ENCODE results near the gene ZDHHC16. TPM values are rescaled to one million over a fixed set of nuclear protein-coding genes. Genes with fewer than 3 reads are reported as not detected.
"Not testable (repeated sequence)": the region's sequence is repeated elsewhere in the genome, so short reads cannot be mapped to it uniquely, and the experiment has no call there.

Gene ZDHHC16
- total RNA-seq, 2 experiments from 2014 or later, result 33.1 to 42.4 TPM

DNA sequence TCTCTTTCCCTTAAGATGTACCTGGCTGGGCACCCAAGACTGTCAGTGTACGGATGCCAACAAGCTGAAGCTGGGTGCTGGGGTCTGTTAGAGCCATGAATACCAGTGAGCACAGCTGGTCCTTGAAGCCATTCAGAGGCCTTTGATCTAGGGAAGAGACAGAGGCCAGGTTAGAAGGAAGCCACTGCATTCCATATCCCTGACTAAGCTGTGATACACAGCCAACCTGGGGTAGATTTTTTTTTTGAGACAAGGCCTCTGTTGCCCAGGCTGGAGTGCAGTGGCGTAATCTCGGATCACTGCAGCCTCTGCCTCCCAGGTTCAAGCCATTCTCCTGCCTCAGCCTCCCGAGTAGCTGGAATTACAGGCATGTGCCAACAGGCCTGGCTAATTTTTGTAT, 20.8 kb downstream of the ZDHHC16 start:
- no peaks in the 10 kb centered on the region for H3K9me3 Mint-ChIP-seq (ENCODE audit: low read depth)
- no peak overlapping the region for H3K27ac Mint-ChIP-seq
- no peak overlapping the region for H3K4me3 Mint-ChIP-seq
- ATAC-seq (no peak), DNase-seq (no peak)
- H3K4me1 Mint-ChIP-seq, result no peaks in the 10 kb centered on the region
- CTCF ChIA-PET, result interaction anchor here (1.1 kb wide), 1 partner anchor 105 kb away, joined by 3 read pairs; the partner anchor contains the start of gene ANKRD2
- H3K36me3 Mint-ChIP-seq, result peaks cover 25% of the 10 kb centered on the region
- no peaks in the 10 kb centered on the region for H3K27me3 Mint-ChIP-seq

DNA sequence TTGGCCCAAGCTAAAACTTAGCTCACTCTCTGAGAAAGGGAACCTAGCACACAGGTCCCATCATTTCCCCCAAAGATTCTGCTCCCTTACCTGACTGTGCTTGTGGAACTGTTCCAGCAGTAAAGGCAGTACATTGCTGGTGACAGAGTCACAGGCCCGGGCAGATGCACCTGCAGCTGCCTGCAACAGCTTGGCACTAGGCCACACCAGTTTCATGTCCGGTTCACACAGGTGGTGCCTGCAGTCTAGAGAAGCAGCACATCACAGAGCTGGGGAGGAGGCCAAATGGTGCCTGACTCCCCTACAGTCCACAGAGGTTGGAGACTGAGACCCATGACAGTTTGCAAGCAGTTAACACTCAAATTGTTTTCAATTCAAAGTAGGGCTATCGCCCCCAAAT, 22.2 kb downstream of the ZDHHC16 start:
- H3K27ac Mint-ChIP-seq, result no peak overlapping the region
- no peaks in the 10 kb centered on the region for H3K4me1 Mint-ChIP-seq
- H3K36me3 Mint-ChIP-seq, result peaks cover 24% of the 10 kb centered on the region
- H3K27me3 Mint-ChIP-seq, result no peaks in the 10 kb centered on the region
- no peak overlapping the region for H3K4me3 Mint-ChIP-seq
- CTCF ChIA-PET, result interaction anchor here (0.9 to 1.1 kb wide), 2 partner anchors 29 to 76 kb away, joined by 3 to 4 read pairs; no protein-coding TSS in a partner anchor
- H3K9me3 Mint-ChIP-seq (ENCODE audit: low read depth), result no peaks in the 10 kb centered on the region
- ATAC-seq (no peak), DNase-seq (no peak)

DNA sequence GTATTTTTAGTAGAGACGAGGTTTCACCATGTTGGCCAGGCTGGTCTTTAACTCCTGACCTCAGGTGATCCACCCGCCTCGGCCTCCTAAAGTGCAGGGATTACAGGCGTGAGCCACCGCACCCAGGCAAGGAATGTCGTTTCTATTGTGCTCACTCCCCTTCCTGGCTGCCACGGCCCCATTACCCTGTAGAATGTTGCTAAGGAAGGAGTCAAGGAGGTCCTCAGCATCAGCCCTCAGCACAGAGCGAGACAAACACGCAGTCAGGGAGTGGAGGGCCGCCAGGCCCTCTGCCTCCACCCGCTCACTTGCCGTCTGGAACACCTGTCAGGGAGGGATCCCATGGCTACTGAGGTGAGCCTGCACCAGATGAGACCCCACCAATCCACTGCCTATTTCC, 22.8 kb downstream of the ZDHHC16 start:
- H3K9me3 Mint-ChIP-seq (ENCODE audit: low read depth); H3K4me3 Mint-ChIP-seq; H3K4me1 Mint-ChIP-seq; H3K27ac Mint-ChIP-seq; DNase-seq; H3K27me3 Mint-ChIP-seq; ATAC-seq: not testable (repeated sequence)
- CTCF ChIA-PET, result interaction anchor here (1.1 kb wide), 1 partner anchor 76 kb away, joined by 4 read pairs; no protein-coding TSS in a partner anchor
- peaks cover 25% of the 10 kb centered on the region for H3K36me3 Mint-ChIP-seq

DNA sequence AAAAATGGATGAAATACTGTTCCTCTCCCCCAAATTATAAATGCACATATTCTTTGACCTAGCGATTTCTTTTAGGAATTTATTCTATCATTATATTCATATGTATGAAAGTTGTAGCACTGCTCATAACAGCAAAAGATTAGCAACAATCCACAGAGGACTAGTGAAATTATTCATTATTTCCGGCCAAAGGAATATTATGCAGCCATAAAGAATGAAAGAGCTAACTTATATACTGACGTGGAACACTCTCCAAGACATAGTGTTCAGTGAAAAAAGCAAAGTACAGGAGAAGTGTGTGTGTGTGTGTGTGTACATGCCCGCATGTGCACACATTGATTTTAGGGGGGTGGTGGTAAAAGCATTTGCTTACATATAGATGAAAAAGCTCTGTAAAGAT, 28.9 kb downstream of the ZDHHC16 start:
- Mint-ChIP-seq H3K27me3 (no peaks in the 10 kb centered on the region), H3K27ac (no peak overlapping the region), H3K4me3 (no peak overlapping the region), H3K4me1 (no peaks in the 10 kb centered on the region), H3K36me3 (peaks cover 43% of the 10 kb centered on the region), H3K9me3 (ENCODE audit: low read depth) (no peaks in the 10 kb centered on the region)
- DNase-seq (no peak), ATAC-seq (no peak)
- CTCF ChIA-PET, result interaction anchor here (1.5 to 1.6 kb wide), 2 partner anchors 10 to 18 kb away, joined by 3 to 4 read pairs; no protein-coding TSS in a partner anchor

DNA sequence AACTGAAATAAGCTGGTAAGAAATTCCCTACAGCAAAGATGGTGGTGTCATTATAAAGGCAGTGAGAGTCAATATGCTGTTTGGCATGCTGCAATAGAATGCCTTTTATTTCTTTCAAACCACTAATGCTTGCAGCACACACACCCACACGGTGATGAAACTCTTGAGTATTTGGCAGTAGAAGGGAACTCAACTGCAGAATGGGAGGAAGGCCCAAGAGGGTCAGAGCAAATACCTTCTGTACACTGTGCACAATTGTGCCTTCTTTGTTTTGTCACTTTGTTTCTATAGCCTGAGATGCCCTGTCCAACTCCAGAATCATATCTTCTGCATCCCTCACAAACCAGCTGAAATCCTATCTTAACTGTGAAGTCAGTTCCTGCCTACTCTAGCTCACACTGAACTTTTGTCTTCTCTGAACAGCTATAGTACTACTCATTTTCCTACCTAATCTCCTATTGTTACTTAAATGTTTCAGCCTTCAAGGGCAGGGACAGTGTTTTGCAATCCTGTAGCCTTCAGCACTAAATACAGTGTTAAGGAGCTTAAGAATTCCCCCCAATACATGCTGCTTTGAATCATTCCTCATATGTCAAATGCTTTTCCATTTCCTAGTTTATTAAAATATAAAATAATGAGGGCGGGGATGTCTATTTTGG, 30.1 kb downstream of the ZDHHC16 start:
- ATAC-seq, result no peak
- DNase-seq, result no peak
- peaks cover 46% of the 10 kb centered on the region for H3K36me3 Mint-ChIP-seq
- no peaks in the 10 kb centered on the region for H3K27me3 Mint-ChIP-seq
- CTCF ChIA-PET, result interaction anchor here (1.3 to 1.5 kb wide), 2 partner anchors 19 to 78 kb away, joined by 3 to 4 read pairs; no protein-coding TSS in a partner anchor
- no peaks in the 10 kb centered on the region for H3K4me1 Mint-ChIP-seq
- no peak overlapping the region for H3K27ac Mint-ChIP-seq
- H3K4me3 Mint-ChIP-seq, result no peak overlapping the region
- H3K9me3 Mint-ChIP-seq (ENCODE audit: low read depth), result no peaks in the 10 kb centered on the region

DNA sequence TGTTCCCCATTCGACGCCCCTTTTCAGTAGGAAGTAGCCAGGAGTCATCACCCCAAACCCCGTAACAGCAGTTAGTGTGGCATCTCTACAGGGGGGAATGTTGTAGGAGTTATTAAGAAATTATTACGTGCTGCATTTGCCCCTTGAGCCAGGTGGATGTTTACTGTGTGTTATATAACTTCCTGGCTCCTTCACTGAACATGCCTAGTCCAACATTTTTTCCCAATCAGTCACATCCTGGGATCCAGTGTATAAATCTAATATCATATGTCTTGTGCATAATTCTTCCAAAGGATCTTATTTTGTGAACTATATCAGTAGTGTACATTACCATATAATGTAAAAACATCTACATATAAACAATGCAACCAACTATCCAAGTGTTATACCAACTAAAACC, 33.4 kb downstream of the ZDHHC16 start:
- H3K27me3 Mint-ChIP-seq; H3K4me1 Mint-ChIP-seq; CTCF ChIA-PET; H3K9me3 Mint-ChIP-seq (ENCODE audit: low read depth); H3K4me3 Mint-ChIP-seq; ATAC-seq; H3K27ac Mint-ChIP-seq; DNase-seq: not testable (repeated sequence)
- H3K36me3 Mint-ChIP-seq, result peaks cover 38% of the 10 kb centered on the region

DNA sequence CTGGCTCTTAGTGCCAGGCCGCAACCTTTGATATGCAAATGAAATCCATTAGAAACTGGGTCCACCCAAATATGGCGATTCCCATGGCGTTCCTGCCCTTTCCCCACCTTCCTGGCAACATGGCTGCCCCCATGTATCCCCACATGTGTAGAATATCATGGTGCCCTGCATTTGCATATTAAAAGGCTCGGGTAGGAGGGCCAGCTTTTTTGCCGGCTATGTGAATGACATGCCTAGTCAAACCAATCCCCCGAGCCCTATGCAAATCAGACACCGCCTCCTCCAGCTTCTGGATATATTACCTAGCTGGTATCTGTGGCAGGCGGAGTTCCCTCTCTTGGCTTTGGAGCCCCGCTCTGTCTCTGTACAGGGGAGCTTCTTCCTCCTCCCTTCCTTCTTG, 34.0 kb downstream of the ZDHHC16 start:
- H3K36me3 Mint-ChIP-seq, result peaks cover 34% of the 10 kb centered on the region
- H3K9me3 Mint-ChIP-seq (ENCODE audit: low read depth), result no peaks in the 10 kb centered on the region
- no peaks in the 10 kb centered on the region for H3K27me3 Mint-ChIP-seq
- no peak for DNase-seq
- CTCF ChIA-PET, result no interaction called here
- H3K27ac Mint-ChIP-seq, result no peak overlapping the region
- H3K4me3 Mint-ChIP-seq, result no peak overlapping the region
- ATAC-seq, result no peak
- no peaks in the 10 kb centered on the region for H3K4me1 Mint-ChIP-seq

DNA sequence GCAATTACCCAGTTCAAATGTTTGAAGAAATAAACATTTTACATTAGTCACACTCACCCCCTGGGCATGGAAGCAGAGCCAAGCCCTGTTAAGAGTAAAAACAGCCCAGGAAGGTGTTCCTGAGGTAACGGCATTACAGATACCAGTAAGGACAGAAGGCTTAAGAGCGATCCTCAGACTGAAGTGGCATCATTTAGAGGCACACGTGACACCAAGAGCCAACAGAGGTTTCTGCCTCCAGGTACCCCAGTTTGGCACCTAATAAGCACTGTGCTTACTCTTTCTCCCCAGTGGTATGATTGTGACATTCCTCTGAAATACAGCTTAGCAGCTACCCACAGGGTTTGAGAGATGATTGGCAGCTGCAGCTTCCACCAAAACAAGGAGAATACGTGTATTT, 35.1 kb downstream of the ZDHHC16 start:
- Mint-ChIP-seq H3K27ac (no peak overlapping the region), H3K4me3 (no peak overlapping the region), H3K36me3 (peaks cover 30% of the 10 kb centered on the region), H3K27me3 (no peaks in the 10 kb centered on the region), H3K4me1 (no peaks in the 10 kb centered on the region), H3K9me3 (ENCODE audit: low read depth) (no peaks in the 10 kb centered on the region)
- DNase-seq (no peak), ATAC-seq (no peak)
- CTCF ChIA-PET, result interaction anchor here (1.1 kb wide), 1 partner anchor 16 kb away, joined by 4 read pairs; no protein-coding TSS in a partner anchor

DNA sequence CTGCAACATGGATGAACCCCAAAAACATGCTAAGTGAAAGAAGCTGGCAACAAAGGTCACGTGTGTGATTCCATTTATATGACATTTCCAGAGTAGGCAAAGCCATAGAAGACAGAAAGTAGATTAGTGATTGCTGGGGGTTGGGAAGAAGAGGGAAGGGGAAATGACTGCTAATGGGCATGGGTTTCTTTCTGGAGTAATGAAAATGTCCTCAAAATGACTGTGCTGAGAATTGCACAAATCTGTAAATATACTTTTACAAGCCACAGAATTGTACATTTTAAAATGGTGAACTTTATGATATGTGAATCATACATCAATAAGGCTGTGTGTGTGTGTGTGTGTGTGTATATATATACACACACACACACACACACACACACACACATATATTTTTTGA, 36.4 kb downstream of the ZDHHC16 start:
- no peak overlapping the region for H3K4me3 Mint-ChIP-seq
- CTCF ChIA-PET, result interaction anchor here (1.1 kb wide), 1 partner anchor 18 kb away, joined by 4 read pairs; no protein-coding TSS in a partner anchor
- H3K4me1 Mint-ChIP-seq, result peaks cover 3% of the 10 kb centered on the region
- H3K9me3 Mint-ChIP-seq (ENCODE audit: low read depth), result no peaks in the 10 kb centered on the region
- peaks cover 21% of the 10 kb centered on the region for H3K36me3 Mint-ChIP-seq
- no peaks in the 10 kb centered on the region for H3K27me3 Mint-ChIP-seq
- no peak overlapping the region for H3K27ac Mint-ChIP-seq
- DNase-seq (no peak), ATAC-seq (no peak)

DNA sequence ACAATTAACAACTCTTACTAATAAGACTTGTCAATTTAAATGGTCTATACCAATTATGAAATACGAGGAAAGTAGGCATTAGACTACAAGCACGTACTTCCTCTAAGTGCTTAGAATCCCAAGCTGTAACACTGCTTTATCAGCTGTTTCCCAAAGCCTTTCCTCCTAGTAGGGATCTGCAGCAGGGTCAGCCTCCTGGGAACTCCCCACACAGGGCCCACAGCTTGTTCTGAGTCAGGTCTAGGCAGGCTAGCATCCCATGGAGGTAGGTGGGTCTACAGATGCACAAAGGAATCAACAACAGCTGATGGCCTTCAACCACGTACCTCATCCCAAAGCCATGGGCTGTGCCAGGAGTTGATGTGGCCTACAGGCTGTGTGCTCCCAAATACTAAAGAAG, 37.5 kb downstream of the ZDHHC16 start:
- CTCF ChIA-PET, result no interaction called here
- H3K4me1 Mint-ChIP-seq, result peaks cover 3% of the 10 kb centered on the region

DNA sequence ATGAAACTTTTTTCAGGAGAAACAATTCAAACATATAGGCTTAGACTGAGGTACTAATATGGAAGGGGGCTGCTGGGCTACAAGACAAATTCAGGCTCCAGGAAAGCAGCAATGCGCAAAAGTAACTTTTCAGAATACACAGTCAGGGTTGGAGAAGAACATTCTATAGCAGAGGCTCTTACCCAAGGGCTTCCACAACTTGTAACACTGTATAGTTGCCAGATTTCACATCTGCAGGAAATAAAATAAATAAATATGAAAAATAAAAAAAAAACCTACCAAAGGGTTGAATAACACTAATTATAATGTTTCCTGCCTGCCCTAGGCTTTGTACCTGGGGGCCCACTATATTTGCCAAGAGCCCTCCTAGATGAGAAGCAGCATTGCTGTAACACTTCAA, 37.9 kb downstream of the ZDHHC16 start:
- CTCF ChIA-PET, result no interaction called here
- ATAC-seq (no peak), DNase-seq (no peak)
- peaks cover 17% of the 10 kb centered on the region for H3K36me3 Mint-ChIP-seq
- H3K4me1 Mint-ChIP-seq, result peaks cover 3% of the 10 kb centered on the region
- H3K27ac Mint-ChIP-seq, result no peak overlapping the region
- H3K27me3 Mint-ChIP-seq, result no peaks in the 10 kb centered on the region
- no peak overlapping the region for H3K4me3 Mint-ChIP-seq
- H3K9me3 Mint-ChIP-seq (ENCODE audit: low read depth), result no peaks in the 10 kb centered on the region

More for the DNA sequence above, 37.5 kb downstream of the ZDHHC16 start:
- Mint-ChIP-seq H3K27me3 (no peaks in the 10 kb centered on the region), H3K27ac (no peak overlapping the region), H3K9me3 (ENCODE audit: low read depth) (no peaks in the 10 kb centered on the region), H3K36me3 (peaks cover 17% of the 10 kb centered on the region), H3K4me3 (no peak overlapping the region)
- ATAC-seq, result no peak
- no peak for DNase-seq

DNA sequence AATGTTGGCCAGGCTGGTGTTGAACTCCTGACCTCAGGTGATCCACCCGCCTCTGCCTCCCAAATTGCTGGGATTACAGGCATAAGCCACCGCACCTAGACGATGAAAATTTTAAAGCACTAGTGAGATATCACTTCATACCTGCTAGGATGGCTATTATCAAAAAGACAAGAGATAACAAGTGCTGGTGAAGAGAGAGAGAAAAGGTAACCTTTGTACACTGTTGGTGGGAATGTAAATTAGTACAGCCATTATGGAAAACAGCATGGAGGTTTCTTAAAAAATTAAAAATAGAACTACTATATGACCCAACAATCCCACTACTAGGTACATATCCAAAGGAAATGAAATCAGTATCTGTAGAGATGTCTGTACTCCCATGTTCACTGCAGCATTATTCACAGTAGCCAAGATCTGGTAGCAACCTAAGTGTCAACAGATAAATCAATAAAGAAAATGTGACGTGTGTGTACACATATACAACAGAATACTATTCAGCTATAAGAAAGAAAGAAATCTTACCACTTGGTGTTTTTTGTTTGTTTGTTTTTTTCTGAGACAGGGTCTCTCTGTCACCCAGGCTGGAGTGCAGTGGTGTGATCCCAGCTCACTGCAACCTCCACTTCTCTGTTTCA, 39.8 kb downstream of the ZDHHC16 start:
- H3K36me3 Mint-ChIP-seq, result peaks cover 17% of the 10 kb centered on the region
- no peak overlapping the region for H3K4me3 Mint-ChIP-seq
- no peak overlapping the region for H3K27ac Mint-ChIP-seq
- ATAC-seq (no peak), DNase-seq (no peak)
- no peaks in the 10 kb centered on the region for H3K9me3 Mint-ChIP-seq (ENCODE audit: low read depth)
- CTCF ChIA-PET, result no interaction called here
- H3K27me3 Mint-ChIP-seq, result no peaks in the 10 kb centered on the region
- peaks cover 7% of the 10 kb centered on the region for H3K4me1 Mint-ChIP-seq

DNA sequence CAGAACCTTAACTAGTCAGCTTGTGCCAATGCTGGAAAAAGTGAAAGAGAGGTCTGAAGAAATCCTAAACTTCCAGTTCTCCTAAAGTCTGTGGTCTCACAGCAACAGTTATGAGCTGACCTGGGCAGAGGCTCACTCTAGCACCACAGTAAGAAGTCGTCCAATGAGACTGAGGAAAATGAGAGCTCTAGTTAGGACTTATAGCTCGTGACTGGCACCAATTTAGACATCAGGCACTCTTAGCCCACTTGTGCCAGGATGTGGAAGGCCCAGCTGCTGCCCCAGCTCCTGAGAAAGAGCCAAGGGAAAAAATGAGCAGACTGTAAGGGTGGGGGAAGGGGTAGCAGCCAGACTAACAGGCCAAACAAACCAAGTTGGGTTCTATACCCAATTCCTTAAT, 44.6 kb downstream of the ZDHHC16 start:
- ATAC-seq (no peak), DNase-seq (no peak)
- H3K27ac Mint-ChIP-seq, result no peak overlapping the region
- no peak overlapping the region for H3K4me3 Mint-ChIP-seq
- H3K27me3 Mint-ChIP-seq, result no peaks in the 10 kb centered on the region
- CTCF ChIA-PET, result interaction anchor here (0.7 kb wide), 1 partner anchor 97 kb away, joined by 3 read pairs; no protein-coding TSS in a partner anchor
- peaks cover 16% of the 10 kb centered on the region for H3K36me3 Mint-ChIP-seq
- peaks cover 28% of the 10 kb centered on the region for H3K4me1 Mint-ChIP-seq
- H3K9me3 Mint-ChIP-seq (ENCODE audit: low read depth), result no peaks in the 10 kb centered on the region

DNA sequence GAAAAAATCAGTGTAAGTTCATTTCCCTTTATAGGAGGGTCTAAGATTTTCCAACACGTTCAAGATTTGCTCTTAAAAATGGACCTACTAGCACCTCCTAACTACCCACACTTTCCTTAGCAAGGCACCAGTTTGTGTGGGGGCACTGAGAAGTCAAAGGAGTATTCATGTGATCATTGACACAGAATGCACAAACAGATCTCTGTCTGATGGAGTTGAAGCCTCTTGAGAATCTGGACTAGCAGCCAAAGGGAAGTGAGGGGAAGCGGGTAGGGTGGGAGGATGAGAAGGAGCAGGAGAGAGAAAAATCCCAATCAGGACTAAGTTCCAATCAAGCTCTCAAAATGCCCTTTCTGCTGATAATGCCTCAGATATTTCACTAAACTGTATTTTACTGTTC, 48.2 kb downstream of the ZDHHC16 start:
- Mint-ChIP-seq H3K27me3 (no peaks in the 10 kb centered on the region), H3K27ac (no peak overlapping the region), H3K9me3 (ENCODE audit: low read depth) (no peaks in the 10 kb centered on the region), H3K4me1 (peaks cover 40% of the 10 kb centered on the region), H3K36me3 (peaks cover 10% of the 10 kb centered on the region), H3K4me3 (no peak overlapping the region)
- CTCF ChIA-PET, result no interaction called here
- DNase-seq, result no peak
- no peak for ATAC-seq
